Activated naive CD4-positive, alpha-beta T cell treated with anti-CD3 and anti-CD28 coated beads, Interleukin-2, amount 10 ng/mL, durations not matched to agents 5 hours and 36 hours (primary cell): Measurements from ENCODE around the gene CEP63. TPM values are rescaled to one million over a fixed set of nuclear protein-coding genes. Genes with fewer than 3 reads are reported as not detected.

Experiments used
- total RNA-seq, 2 experiments: library from RNA; stranded (reverse); gene quantifications; one replicate each; pipeline ENCODE4 v1.2.3, GENCODE V29; 2021

Gene CEP63
- total RNA-seq, result 10 to 100 TPM; 24.8 to 25.6 TPM

GRCh38 chr3:134485718-134486576, at the start of gene CEP63, which contains the start of gene ANAPC13:
Gene CEP63, plus strand, starts transcription at chr3:134486057. Its CDS starts 9,264 bp downstream, at chr3:134495321.
Gene ANAPC13, minus strand, starts transcription at chr3:134485985. Its CDS starts 3,081 bp downstream, at chr3:134482904.

Other genes with a start within 250 kb of the CEP63 start
- 10 to 100 TPM; 13.5 to 14.6 TPM for gene RYK, start 235.2 kb upstream of the CEP63 start, total RNA-seq
- not detected for gene AMOTL2, start 111.6 kb upstream of the CEP63 start, total RNA-seq
- gene ANAPC13, start 72 bp upstream of the CEP63 start, total RNA-seq, result 10 to 100 TPM; 25.9 to 30.1 TPM
- not detected for gene KY, start 165.0 kb downstream of the CEP63 start, total RNA-seq